ENCODE results near the gene METTL4.

DNA sequence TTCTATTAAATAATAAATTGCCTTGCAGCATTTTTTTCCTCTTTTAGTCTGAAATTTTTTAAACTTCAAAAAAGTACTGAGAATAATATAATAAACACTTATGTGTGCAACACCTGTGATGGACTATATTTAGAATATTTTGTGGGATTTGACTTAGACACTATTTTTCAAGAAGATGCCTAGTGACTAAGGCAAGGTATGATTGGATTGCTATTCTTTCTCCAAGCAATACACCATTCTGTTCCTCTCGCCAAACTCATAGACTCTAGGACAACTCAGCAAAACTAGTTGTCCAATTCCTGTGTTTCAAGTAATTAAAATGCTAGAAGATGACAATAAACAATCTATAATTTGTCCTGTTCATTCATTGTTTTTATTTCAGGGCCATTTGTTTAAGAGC, 75.9 kb downstream of the METTL4 start:
- TF ChIP-seq, protein P1, sequence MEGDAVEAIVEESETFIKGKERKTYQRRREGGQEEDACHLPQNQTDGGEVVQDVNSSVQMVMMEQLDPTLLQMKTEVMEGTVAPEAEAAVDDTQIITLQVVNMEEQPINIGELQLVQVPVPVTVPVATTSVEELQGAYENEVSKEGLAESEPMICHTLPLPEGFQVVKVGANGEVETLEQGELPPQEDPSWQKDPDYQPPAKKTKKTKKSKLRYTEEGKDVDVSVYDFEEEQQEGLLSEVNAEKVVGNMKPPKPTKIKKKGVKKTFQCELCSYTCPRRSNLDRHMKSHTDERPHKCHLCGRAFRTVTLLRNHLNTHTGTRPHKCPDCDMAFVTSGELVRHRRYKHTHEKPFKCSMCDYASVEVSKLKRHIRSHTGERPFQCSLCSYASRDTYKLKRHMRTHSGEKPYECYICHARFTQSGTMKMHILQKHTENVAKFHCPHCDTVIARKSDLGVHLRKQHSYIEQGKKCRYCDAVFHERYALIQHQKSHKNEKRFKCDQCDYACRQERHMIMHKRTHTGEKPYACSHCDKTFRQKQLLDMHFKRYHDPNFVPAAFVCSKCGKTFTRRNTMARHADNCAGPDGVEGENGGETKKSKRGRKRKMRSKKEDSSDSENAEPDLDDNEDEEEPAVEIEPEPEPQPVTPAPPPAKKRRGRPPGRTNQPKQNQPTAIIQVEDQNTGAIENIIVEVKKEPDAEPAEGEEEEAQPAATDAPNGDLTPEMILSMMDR (IDR thresholded peaks at IDR 0.05): no peak
- TF ChIP-seq POLR2AphosphoS5 (IDR thresholded peaks at IDR 0.05) (no peak), POLR2A (IDR thresholded peaks at IDR 0.05) (no peak), EP300 (IDR thresholded peaks at IDR 0.05) (no peak)
